K562 (cell line): ENCODE data around the gene FARP1. TPM values are rescaled to one million over a fixed set of nuclear protein-coding genes. Genes with fewer than 3 reads are reported as not detected.

Experiments used
- CBFA2T3 ChIP-seq: fragments of 450-650 bp; IDR thresholded peaks from 2 replicates; pipeline ENCODE4 v1.6.1; 2017
- CHD7 ChIP-seq: fragments of 200-600 bp; sonication (generic); IDR thresholded peaks from one replicate; pipeline ENCODE4 v1.6.1; 2012; ENCODE audit warnings: mild to moderate bottlenecking, low read depth, low read length, inconsistent platforms
- polyA plus RNA-seq, 8 experiments: library from polyadenylated mRNA; depleted of rRNA in 4 of 8; stranded (reverse) in 5 of 8; unstranded in 3 of 8; fragments of >200 nt; fragmentation: Nextera tagmentation in 2 of 8; fragmentation: Illumina TruSeq in 1 of 8; extraction: Ambion mirVana in 2 of 8; extraction: Trizol in 1 of 8; gene quantifications; 2 replicates each; pipeline versions ENCODE4 v1.2.1 to v1.2.3, GENCODE V29; 2011 to 2014; ENCODE audit warnings: inconsistent platforms in 1 of 8, missing spikeins in 1 of 8
- total RNA-seq, 7 experiments: library from RNA; depleted of rRNA in 6 of 7; stranded (reverse); fragments of >200 nt in 6 of 7; fragmentation: Illumina TruSeq in 2 of 7; extraction: Trizol in 2 of 7; gene quantifications; 2 replicates each; pipeline versions ENCODE4 v1.2.1 to v1.2.3, GENCODE V29; 2011 to 2021; ENCODE audit warnings: low replicate concordance in 1 of 7

The FARP1 gene
- total and polyA plus RNA-seq, 9 of the 15 experiments (the other 6 are each of a cell fraction or from before 2014, with no cell fraction given), result 0.03 to 0.29 (median 0.05) TPM; not detected in 3

DNA sequence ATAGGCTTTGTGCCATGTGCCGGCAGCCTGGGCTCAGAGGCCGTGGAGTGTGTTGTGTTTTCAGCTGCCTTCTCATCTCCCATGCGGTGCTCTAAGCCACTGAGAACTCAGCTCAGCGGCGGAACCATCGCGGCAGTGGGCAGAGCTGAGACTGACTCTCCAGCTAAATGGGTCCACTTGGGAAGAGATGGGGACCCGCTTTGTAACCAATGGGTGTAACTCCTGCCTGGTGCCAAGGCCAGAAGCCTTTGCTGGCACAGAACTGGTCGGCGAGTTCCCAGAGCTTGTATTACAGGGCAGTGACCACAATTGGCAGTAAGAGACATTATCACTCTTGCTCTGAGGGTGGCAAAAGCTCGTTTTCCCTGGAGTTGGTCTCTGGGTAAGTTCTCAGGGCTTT lies 251.0 kb downstream of the FARP1 start (continued):
- TF ChIP-seq CHD7 (no peak), CBFA2T3 (no peak)
